ENCODE measurements around the gene PPP1R18.

The PPP1R18 gene

GRCh38 chr6:30709101-30709868, 22.8 kb upstream of the PPP1R18 start:
- Mint-ChIP-seq H3K4me1 (peaks cover 36% of the 10 kb centered on the region), H3K27ac (no peak overlapping the region), H3K9me3 (no peaks in the 10 kb centered on the region), H3K4me3 (no peak overlapping the region), H3K36me3 (peaks cover 98% of the 10 kb centered on the region)
- DNase-seq (ENCODE audit: low spot score in 2 of 2) (no peak), ATAC-seq (no peak)

GRCh38 chr6:30707281-30707850, 20.9 kb upstream of the PPP1R18 start:
- Mint-ChIP-seq H3K9me3 (no peaks in the 10 kb centered on the region), H3K27ac (peak overlapping the region; percentile 77), H3K4me3 (no peak overlapping the region), H3K36me3 (peaks cover 98% of the 10 kb centered on the region), H3K4me1 (peaks cover 33% of the 10 kb centered on the region)
- no peak for ATAC-seq
- DNase-seq (ENCODE audit: low spot score in 2 of 2): no peak

GRCh38 chr6:30705620-30706019, 19.2 kb upstream of the PPP1R18 start:
- H3K27ac Mint-ChIP-seq: peak overlapping the region; percentile 50
- H3K4me3 Mint-ChIP-seq: no peak overlapping the region
- ATAC-seq (no peak), DNase-seq (ENCODE audit: low spot score in 2 of 2) (no peak)
- no peaks in the 10 kb centered on the region for H3K9me3 Mint-ChIP-seq
- H3K4me1 Mint-ChIP-seq: peaks cover 18% of the 10 kb centered on the region
- H3K36me3 Mint-ChIP-seq: peaks cover 98% of the 10 kb centered on the region

GRCh38 chr6:30703821-30704220, 17.4 kb upstream of the PPP1R18 start:
- Mint-ChIP-seq H3K4me1 (peaks cover 18% of the 10 kb centered on the region), H3K27ac (peak overlapping the region; percentile 48), H3K9me3 (no peaks in the 10 kb centered on the region), H3K36me3 (peaks cover 100% of the 10 kb centered on the region), H3K4me3 (no peak overlapping the region)
- no peak for ATAC-seq
- no peak for DNase-seq (ENCODE audit: low spot score in 2 of 2)

GRCh38 chr6:30703011-30703410, 16.6 kb upstream of the PPP1R18 start:
- H3K4me3 Mint-ChIP-seq: no peak overlapping the region
- no peaks in the 10 kb centered on the region for H3K9me3 Mint-ChIP-seq
- H3K27ac Mint-ChIP-seq: no peak overlapping the region
- peaks cover 96% of the 10 kb centered on the region for H3K36me3 Mint-ChIP-seq
- H3K4me1 Mint-ChIP-seq: peaks cover 16% of the 10 kb centered on the region
- DNase-seq (ENCODE audit: low spot score in 2 of 2): no peak
- no peak for ATAC-seq

- no peak for ATAC-seq
- Mint-ChIP-seq H3K4me3 (no peak overlapping the region), H3K4me1 (peaks cover 10% of the 10 kb centered on the region), H3K9me3 (no peaks in the 10 kb centered on the region), H3K27ac (no peak overlapping the region), H3K36me3 (peaks cover 74% of the 10 kb centered on the region)
- no peak for DNase-seq (ENCODE audit: low spot score in 2 of 2)
These were observed 13.9 kb upstream of the PPP1R18 start for GRCh38 chr6:30700340-30700739.

- peaks cover 2% of the 10 kb centered on the region for H3K4me1 Mint-ChIP-seq
- no peaks in the 10 kb centered on the region for H3K9me3 Mint-ChIP-seq
These were observed 10.0 kb upstream of the PPP1R18 start for GRCh38 chr6:30696432-30696831.

GRCh38 chr6:30691208-30691847, 4.9 kb upstream of the PPP1R18 start:
- H3K36me3 Mint-ChIP-seq: peaks cover 13% of the 10 kb centered on the region
- H3K4me1 Mint-ChIP-seq: peaks cover 43% of the 10 kb centered on the region
- no peak for ATAC-seq
- H3K27ac Mint-ChIP-seq: peak overlapping the region; percentile 74
- no peak for DNase-seq (ENCODE audit: low spot score in 2 of 2)
- H3K4me3 Mint-ChIP-seq: peak overlapping the region; percentile 92
- H3K9me3 Mint-ChIP-seq: no peaks in the 10 kb centered on the region

More at GRCh38 chr6:30696432-30696831, 10.0 kb upstream of the PPP1R18 start:
- no peak overlapping the region for H3K27ac Mint-ChIP-seq
- ATAC-seq (no peak), DNase-seq (ENCODE audit: low spot score in 2 of 2) (no peak)
- H3K36me3 Mint-ChIP-seq: peaks cover 35% of the 10 kb centered on the region
- no peak overlapping the region for H3K4me3 Mint-ChIP-seq

- peak; percentile 71 to 83 for DNase-seq (ENCODE audit: low spot score in 2 of 2)
- no peaks in the 10 kb centered on the region for H3K9me3 Mint-ChIP-seq
- peaks cover 43% of the 10 kb centered on the region for H3K4me1 Mint-ChIP-seq
- peak; percentile 50 for ATAC-seq
- peaks cover 21% of the 10 kb centered on the region for H3K36me3 Mint-ChIP-seq
- H3K4me3 Mint-ChIP-seq: peak within 1 kb of the TSS; percentile 92
- peak within 1 kb of the TSS; percentile 74 for H3K27ac Mint-ChIP-seq
These were observed 4.2 kb upstream of the PPP1R18 start, which contains the start of gene NRM for GRCh38 chr6:30690403-30691207. Gene NRM, minus strand, starts transcription at chr6:30690984. Its CDS starts 10 bp downstream, at chr6:30690974.

GRCh38 chr6:30689985-30690384, 3.5 kb upstream of the PPP1R18 start:
- peaks cover 27% of the 10 kb centered on the region for H3K36me3 Mint-ChIP-seq
- no peaks in the 10 kb centered on the region for H3K9me3 Mint-ChIP-seq
- ATAC-seq (no peak), DNase-seq (ENCODE audit: low spot score in 2 of 2) (no peak)
- H3K4me3 Mint-ChIP-seq: peak overlapping the region; percentile 92
- H3K27ac Mint-ChIP-seq: peak overlapping the region; percentile 74
- H3K4me1 Mint-ChIP-seq: peaks cover 43% of the 10 kb centered on the region

- ATAC-seq: no peak
- Mint-ChIP-seq H3K9me3 (no peaks in the 10 kb centered on the region), H3K4me3 (peak overlapping the region; percentile 92), H3K4me1 (peaks cover 43% of the 10 kb centered on the region), H3K36me3 (peaks cover 34% of the 10 kb centered on the region), H3K27ac (peak overlapping the region; percentile 98)
- no peak for DNase-seq (ENCODE audit: low spot score in 2 of 2)
These were observed 2.8 kb upstream of the PPP1R18 start for GRCh38 chr6:30689022-30689865.

- H3K9me3 Mint-ChIP-seq: no peaks in the 10 kb centered on the region
- peak overlapping the region; percentile 98 for H3K27ac Mint-ChIP-seq
- peak overlapping the region; percentile 92 for H3K4me3 Mint-ChIP-seq
- DNase-seq (ENCODE audit: low spot score in 2 of 2) (no peak), ATAC-seq (no peak)
- H3K36me3 Mint-ChIP-seq: peaks cover 41% of the 10 kb centered on the region
- peaks cover 43% of the 10 kb centered on the region for H3K4me1 Mint-ChIP-seq
These were observed 2.1 kb upstream of the PPP1R18 start for GRCh38 chr6:30688569-30688968.

GRCh38 chr6:30687659-30688431, 1.4 kb upstream of the PPP1R18 start:
- DNase-seq (ENCODE audit: low spot score in 2 of 2): no peak
- H3K9me3 Mint-ChIP-seq: no peaks in the 10 kb centered on the region
- ATAC-seq: no peak

More at GRCh38 chr6:30687659-30688431, 1.4 kb upstream of the PPP1R18 start:
- H3K4me3 Mint-ChIP-seq: peak overlapping the region; percentile 92
- peak overlapping the region; percentile 98 for H3K27ac Mint-ChIP-seq
- H3K4me1 Mint-ChIP-seq: peaks cover 46% of the 10 kb centered on the region
- H3K36me3 Mint-ChIP-seq: peaks cover 48% of the 10 kb centered on the region

All from stimulated activated effector memory CD8-positive, alpha-beta T cell treated with anti-CD3 and anti-CD28 coated beads, Interleukin-12 subunit alpha, Interleukin-12 subunit beta, amount 100 ng/mL, for 72 hours (primary cell).